H9 (cell line): ENCODE measurements around the gene OTOS. TPM values are rescaled to one million over a fixed set of nuclear protein-coding genes. Genes with fewer than 3 reads are reported as not detected.

Experiments
- DNase-seq: peaks from one replicate; pipeline ENCODE4 v3.0.0-alpha.2; 2017
- H2AFZ ChIP-seq: one replicate; pipeline ENCODE4 v1.6.1; 2013; ENCODE audit warnings: mild to moderate bottlenecking, low read length, control low read depth, moderate library complexity
- H2AK5ac ChIP-seq: 2 replicates; pipeline ENCODE4 v1.6.1; 2013; ENCODE audit warnings: low read length, control low read depth, mixed read lengths; ENCODE audit not compliant: insufficient read length
- H2BK120ac ChIP-seq: one replicate; pipeline ENCODE4 v1.6.1; 2013; ENCODE audit warnings: low read depth, mild to moderate bottlenecking, low read length, control low read depth, inconsistent platforms; ENCODE audit not compliant: poor library complexity, severe bottlenecking
- H2BK12ac ChIP-seq: 2 replicates; pipeline ENCODE4 v1.6.1; 2013; ENCODE audit warnings: low read length, control low read depth, mixed read lengths, low read depth; ENCODE audit not compliant: insufficient read length
- H2BK15ac ChIP-seq: 2 replicates; pipeline ENCODE4 v1.6.1; 2013; ENCODE audit warnings: low read depth, low read length, control low read depth
- H2BK20ac ChIP-seq: one replicate; pipeline ENCODE4 v1.6.1; 2013; ENCODE audit warnings: low read depth, mild to moderate bottlenecking, low read length, control low read depth, inconsistent platforms; ENCODE audit not compliant: poor library complexity, severe bottlenecking
- H2BK5ac ChIP-seq: 2 replicates; pipeline ENCODE4 v1.6.1; 2013; ENCODE audit warnings: low read length, control low read depth, mixed read lengths; ENCODE audit not compliant: insufficient read length
- H3K14ac ChIP-seq: 2 replicates; pipeline ENCODE4 v1.6.1; 2013; ENCODE audit warnings: low read length, control low read depth; ENCODE audit not compliant: insufficient read depth
- H3K18ac ChIP-seq: 2 replicates; pipeline ENCODE4 v1.6.1; 2013; ENCODE audit warnings: low read depth, mild to moderate bottlenecking, mixed read lengths, low read length, control low read depth; ENCODE audit not compliant: insufficient read length
- H3K23ac ChIP-seq: 2 replicates; pipeline ENCODE4 v1.6.1; 2013; ENCODE audit warnings: low read length, control low read depth, mixed read lengths, low read depth; ENCODE audit not compliant: insufficient read length
- H3K23me2 ChIP-seq: 2 replicates; pipeline ENCODE4 v1.6.1; 2013; ENCODE audit warnings: low read depth, mild to moderate bottlenecking, mixed read lengths, low read length, control low read depth; ENCODE audit not compliant: insufficient read length, poor library complexity, severe bottlenecking
- H3K27ac ChIP-seq: 2 replicates; pipeline ENCODE4 v1.5.1; 2013; ENCODE audit warnings: low read length, control low read depth, mixed read lengths, low read depth; ENCODE audit not compliant: insufficient read length
- H3K27me3 ChIP-seq: 2 replicates; pipeline ENCODE4 v1.6.1; 2013; ENCODE audit warnings: low read length, control low read depth, inconsistent platforms; ENCODE audit not compliant: insufficient read depth
- H3K4ac ChIP-seq: 2 replicates; pipeline ENCODE4 v1.6.1; 2013; ENCODE audit warnings: low read depth, mild to moderate bottlenecking, control low read depth, inconsistent platforms, low read length, moderate library complexity
- H3K4me1 ChIP-seq: 2 replicates; pipeline ENCODE4 v1.6.1; 2013; ENCODE audit warnings: low read length, control low read depth, inconsistent platforms; ENCODE audit not compliant: insufficient read depth
- H3K4me2 ChIP-seq: 2 replicates; pipeline ENCODE4 v1.6.1; 2013; ENCODE audit warnings: low read length, control low read depth, mixed read lengths; ENCODE audit not compliant: insufficient read length, insufficient read depth
- H3K56ac ChIP-seq: 2 replicates; pipeline ENCODE4 v1.6.1; 2013; ENCODE audit warnings: low read depth, mild to moderate bottlenecking, mixed read lengths, low read length, control low read depth; ENCODE audit not compliant: insufficient read length
- H3K79me1 ChIP-seq: 2 replicates; pipeline ENCODE4 v1.6.1; 2013; ENCODE audit warnings: low read depth, mild to moderate bottlenecking, moderate library complexity, low read length, control low read depth, inconsistent platforms; ENCODE audit not compliant: insufficient read depth, poor library complexity, severe bottlenecking
- H3K79me2 ChIP-seq: 2 replicates; pipeline ENCODE4 v1.6.1; 2013; ENCODE audit warnings: low read length, control low read depth, inconsistent platforms; ENCODE audit not compliant: insufficient read depth
- H3K9ac ChIP-seq: 2 replicates; pipeline ENCODE4 v1.6.1; 2013; ENCODE audit warnings: low read length, control low read depth, mixed read lengths; ENCODE audit not compliant: insufficient read length; ENCODE audit errors: extremely low read depth
- H3K9me3 ChIP-seq: one replicate; pipeline ENCODE4 v1.6.1; 2013; ENCODE audit warnings: low read depth, low read length, inconsistent platforms; ENCODE audit not compliant: control insufficient read depth
- H3T11ph ChIP-seq: one replicate; pipeline ENCODE4 v1.6.1; 2013; ENCODE audit warnings: mild to moderate bottlenecking, low read length, control low read depth, inconsistent platforms
- H4K20me1 ChIP-seq: one replicate; pipeline ENCODE4 v1.6.1; 2013; ENCODE audit not compliant: control insufficient read depth, insufficient read length, insufficient read depth
- H4K5ac ChIP-seq: 2 replicates; pipeline ENCODE4 v1.6.1; 2013; ENCODE audit warnings: low read depth, mild to moderate bottlenecking, mixed read lengths, low read length, control low read depth; ENCODE audit not compliant: insufficient read length
- H4K8ac ChIP-seq: replicated peaks from 2 replicates; pipeline ENCODE4 v1.6.1; 2013; ENCODE audit warnings: low read length, control low read depth, mixed read lengths, low read depth; ENCODE audit not compliant: insufficient read length
- H4K91ac ChIP-seq: 2 replicates; pipeline ENCODE4 v1.6.1; 2013; ENCODE audit warnings: low read depth, mild to moderate bottlenecking, moderate library complexity, mixed read lengths, low read length, control low read depth; ENCODE audit not compliant: insufficient read length
- H3K27ac Mint-ChIP-seq, 3 experiments: 2 replicates in 2 of 3; 3 replicates in 1 of 3; pipeline ENCODE4 v1.8.0; 2020 to 2021; ENCODE audit warnings: mixed read lengths in 3 of 3, mild to moderate bottlenecking in 1 of 3, moderate library complexity in 1 of 3
- H3K27me3 Mint-ChIP-seq: 2 replicates; pipeline ENCODE4 v1.8.0; 2021; ENCODE audit warnings: low read depth, mild to moderate bottlenecking, moderate library complexity, mixed read lengths
- H3K36me3 Mint-ChIP-seq, 3 experiments: 2 replicates in 2 of 3; 3 replicates in 1 of 3; pipeline ENCODE4 v1.8.0; 2020 to 2021; ENCODE audit warnings: low read depth in 3 of 3, mixed read lengths in 3 of 3; ENCODE audit not compliant: insufficient read depth in 1 of 3
- H3K4me1 Mint-ChIP-seq, 2 experiments: 2 replicates each; pipeline ENCODE4 v1.8.0; 2020; ENCODE audit warnings: mixed read lengths in 2 of 2
- H3K4me3 Mint-ChIP-seq, 2 experiments: 2 replicates in 1 of 2; 3 replicates in 1 of 2; pipeline ENCODE4 v1.8.0; 2020 to 2021; ENCODE audit warnings: mild to moderate bottlenecking in 2 of 2, mixed read lengths in 2 of 2, moderate library complexity in 1 of 2
- H3K9me3 Mint-ChIP-seq, 2 experiments: 2 replicates in 1 of 2; 3 replicates in 1 of 2; pipeline ENCODE4 v1.8.0; 2020; ENCODE audit warnings: mild to moderate bottlenecking in 2 of 2, mixed read lengths in 2 of 2, moderate library complexity in 1 of 2
- CTCF ChIP-seq: fragments of 200-600 bp; sonication (generic); conservative IDR thresholded peaks from 3 replicates; pipeline ENCODE4 v1.8.0; 2021; ENCODE audit warnings: antibody characterized with exemption, mild to moderate bottlenecking
- WGBS: extraction: QIAGEN DNeasy Blood & Tissue Kit; methylation state at CpG from one replicate; pipeline ENCODE4 v1.1.7; 2013; ENCODE audit warnings: missing lambda C conversion rate, low lambda C conversion rate, mixed read lengths; ENCODE audit not compliant: insufficient read length; ENCODE audit errors: extremely low coverage; 5-methylcytosine and 5-hydroxymethylcytosine counted together
- total RNA-seq: library from RNA; stranded (reverse); gene quantifications from 2 replicates; pipeline ENCODE4 v1.2.1, GENCODE V29; 2021

The OTOS gene
- total RNA-seq, 1 experiment from 2014 or later = not detected

DNA sequence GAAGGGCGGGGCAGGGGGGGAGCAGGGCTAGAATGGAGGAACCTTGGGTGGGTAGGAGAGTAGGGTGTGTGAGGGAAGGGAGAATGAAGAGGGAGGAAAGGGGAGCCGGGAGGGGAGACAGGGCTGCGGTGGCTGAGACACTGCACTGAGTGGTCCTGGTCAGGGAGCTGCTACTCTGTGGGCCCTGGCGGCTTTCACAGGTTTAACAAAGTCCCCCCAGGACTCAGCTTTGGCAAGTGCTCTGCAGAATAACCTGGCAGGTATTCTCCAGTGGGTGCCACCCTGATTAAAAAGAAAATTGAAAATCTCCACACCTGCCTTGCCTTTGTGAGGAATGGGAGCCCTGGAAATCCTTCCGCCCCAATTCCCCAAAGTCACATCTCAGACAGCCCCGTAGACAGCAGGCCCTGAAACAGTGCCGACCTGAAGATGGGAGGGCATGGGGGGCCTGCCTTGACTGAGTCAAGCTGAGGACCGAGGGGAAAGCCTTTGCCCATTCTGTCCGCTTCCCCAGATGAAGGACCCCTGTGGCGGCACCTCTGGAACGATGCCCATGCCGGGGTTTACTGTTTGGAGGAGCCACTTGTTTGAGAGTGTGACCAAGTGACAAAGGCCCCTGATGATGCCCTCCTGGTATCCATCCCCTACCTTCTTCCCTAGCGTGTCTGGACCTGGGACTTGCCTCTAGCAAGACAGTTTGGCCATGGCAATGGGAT is 43.6 kb upstream of the OTOS start:
- no CpG with 5 or more reads among the region's 13 CpGs for WGBS
- no peaks in the 10 kb centered on the region for H3K79me1 ChIP-seq
- H3K4me1 Mint-ChIP-seq = peaks cover 0 to 5% of the 10 kb centered on the region in 2 experiments; a peak in 1 of 4 replicates
- H3T11ph ChIP-seq = no peak overlapping the region
- no peaks in the 10 kb centered on the region for H4K20me1 ChIP-seq
- H2BK120ac ChIP-seq = no peak overlapping the region
- no peak overlapping the region for H2BK15ac ChIP-seq
- H3K4me2 ChIP-seq = no peak overlapping the region
- no peak overlapping the region for H3K56ac ChIP-seq
- H3K4ac ChIP-seq = no peak overlapping the region
- TF ChIP-seq CTCF = no peak
- no peak overlapping the region for H2AK5ac ChIP-seq
- H2AFZ ChIP-seq = no peak overlapping the region
- H4K91ac ChIP-seq = no peak overlapping the region
- no peak overlapping the region for H3K27ac Mint-ChIP-seq
- no peak overlapping the region for H3K27ac ChIP-seq
- peaks cover 13% of the 10 kb centered on the region for H3K9me3 ChIP-seq
- H3K4me1 ChIP-seq = no peaks in the 10 kb centered on the region
- H2BK12ac ChIP-seq = no peak overlapping the region
- peaks cover 25 to 32% of the 10 kb centered on the region in 2 experiments for H3K9me3 Mint-ChIP-seq
- H3K18ac ChIP-seq = no peak overlapping the region
- no peaks in the 10 kb centered on the region for H3K79me2 ChIP-seq
- no peak overlapping the region for H4K5ac ChIP-seq
- H2BK5ac ChIP-seq = no peak overlapping the region
- H3K23me2 ChIP-seq = no peaks in the 10 kb centered on the region
- no peak overlapping the region for H3K23ac ChIP-seq
- no peak overlapping the region for H3K14ac ChIP-seq
- H4K8ac ChIP-seq = no peak overlapping the region
- no peak overlapping the region for H3K4me3 Mint-ChIP-seq
- no peaks in the 10 kb centered on the region for H3K27me3 ChIP-seq
- peaks cover 24% of the 10 kb centered on the region for H3K27me3 Mint-ChIP-seq
- H3K9ac ChIP-seq = no peak overlapping the region
- H3K36me3 Mint-ChIP-seq = peaks cover 2 to 17% (median 2%) of the 10 kb centered on the region in 3 experiments; a peak in 4 of 7 replicates
- no peak for DNase-seq
- H2BK20ac ChIP-seq = no peak overlapping the region
